Esophagus (tissue), 2 donors: ENCODE data around the gene SLX1A. TPM values are rescaled to one million over a fixed set of nuclear protein-coding genes. Genes with fewer than 3 reads are reported as not detected.
"Not testable (repeated sequence)": the region's sequence is repeated elsewhere in the genome, so short reads cannot be mapped to it uniquely, and the experiment has no call there.

ENCODE experiments used
- H3K27ac ChIP-seq, 2 donors: one replicate each; pipeline ENCODE4 v1.5.1; 2013; ENCODE audit warnings: low read depth in 2 of 2, mild to moderate bottlenecking in 2 of 2, inconsistent platforms in 1 of 2, low read length in 1 of 2, moderate library complexity in 1 of 2
- H3K27me3 ChIP-seq, 2 donors: one replicate each; pipeline ENCODE4 v1.6.1; 2013; ENCODE audit warnings: low read length in 2 of 2, control low read depth in 1 of 2, mild to moderate bottlenecking in 1 of 2; ENCODE audit not compliant: insufficient read depth in 2 of 2, control insufficient read depth in 1 of 2
- H3K36me3 ChIP-seq, 2 donors: one replicate each; pipeline ENCODE4 v1.6.1; 2013; ENCODE audit warnings: low read length in 1 of 2; ENCODE audit not compliant: control insufficient read depth in 2 of 2, insufficient read depth in 2 of 2
- H3K4me1 ChIP-seq, 2 donors: one replicate each; pipeline ENCODE4 v1.6.1; 2013; ENCODE audit warnings: low read length in 1 of 2; ENCODE audit not compliant: control insufficient read depth in 2 of 2, insufficient read depth in 2 of 2
- H3K4me3 ChIP-seq, 2 donors: one replicate each; pipeline ENCODE4 v1.5.1; 2013; ENCODE audit warnings: low read length in 2 of 2, mild to moderate bottlenecking in 2 of 2, low read depth in 1 of 2, moderate library complexity in 1 of 2
- H3K9me3 ChIP-seq, 2 donors: one replicate each; pipeline ENCODE4 v1.6.1; 2013; ENCODE audit warnings: mild to moderate bottlenecking in 2 of 2, low read depth in 1 of 2, low read length in 1 of 2, moderate library complexity in 1 of 2; ENCODE audit not compliant: control insufficient read depth in 2 of 2, insufficient read depth in 1 of 2
- WGBS, 2 donors: extraction: QIAGEN DNeasy Blood & Tissue Kit; methylation state at CpG; one replicate each; pipeline ENCODE4 v1.1.7; 2013; 5-methylcytosine and 5-hydroxymethylcytosine counted together
- polyA plus RNA-seq, 2 donors: library from polyadenylated mRNA; stranded (reverse); fragments of 200-250 nt; gene quantifications; one replicate each; pipeline ENCODE4 v1.2.3, GENCODE V29; 2013
- donor health status: healthy with polysubstance abuse.
- donor health status: Bipolar disorder and iron deficiency.

The SLX1A gene
- polyA plus RNA-seq, 2 donors: 44.9 to 48.2 TPM

DNA sequence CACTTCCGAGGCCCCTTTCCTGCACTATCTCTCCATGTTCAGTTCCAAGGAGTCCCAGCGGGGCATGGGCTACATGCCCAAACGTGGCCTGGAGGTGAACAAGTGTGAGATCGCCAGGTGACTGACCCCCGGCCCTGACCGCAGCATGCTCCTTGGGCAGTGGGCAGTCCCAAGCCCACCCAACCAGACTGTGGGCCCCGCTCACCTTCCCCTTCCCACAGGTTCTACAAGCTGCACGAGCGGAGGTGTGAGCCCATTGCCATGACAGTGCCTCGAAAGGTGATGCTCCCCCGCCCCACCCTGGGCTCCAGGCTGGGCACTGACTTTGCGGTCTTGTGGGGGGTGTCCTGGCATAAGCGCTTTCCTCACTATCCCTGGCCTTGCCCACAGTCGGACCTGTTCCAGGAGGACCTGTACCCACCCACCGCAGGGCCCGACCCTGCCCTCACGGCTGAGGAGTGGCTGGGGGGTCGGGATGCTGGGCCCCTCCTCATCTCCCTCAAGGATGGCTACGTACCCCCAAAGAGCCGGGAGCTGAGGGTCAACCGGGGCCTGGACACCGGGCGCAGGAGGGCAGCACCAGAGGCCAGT, 5.6 kb upstream of the SLX1A start:
- H3K9me3 ChIP-seq: no peaks in the 10 kb centered on the region
- peaks cover 0 to 3% of the 10 kb centered on the region in 2 donors for H3K36me3 ChIP-seq
- H3K27me3 ChIP-seq: no peaks in the 10 kb centered on the region
- no peak overlapping the region for H3K27ac ChIP-seq
- H3K4me1 ChIP-seq: peaks cover 0 to 3% of the 10 kb centered on the region in 2 donors
- 87 to 88% methylated on average over 23 of the region's 23 CpGs for WGBS, 2 donors
- no peak overlapping the region for H3K4me3 ChIP-seq

DNA sequence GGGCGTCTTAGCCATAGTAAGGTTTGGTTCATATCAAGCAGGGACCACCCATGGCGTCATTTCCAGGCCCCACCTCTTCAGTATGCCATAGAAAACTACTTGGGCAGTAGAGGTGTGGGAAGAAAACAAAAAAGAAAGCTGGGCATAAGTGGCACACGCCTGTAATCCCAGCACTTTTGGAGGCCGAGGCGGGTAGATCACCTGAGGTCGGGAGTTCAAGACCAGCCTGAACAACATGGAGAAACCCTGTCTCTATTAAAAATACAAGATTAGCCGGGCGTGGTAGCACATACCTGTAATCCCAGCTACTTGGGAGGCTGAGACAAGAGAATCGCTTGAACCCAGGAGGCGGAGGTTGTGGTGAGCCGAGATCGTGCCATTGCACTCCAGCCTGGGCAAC, 2.5 kb upstream of the SLX1A start:
- not testable (repeated sequence) for H3K27me3 ChIP-seq, H3K27ac ChIP-seq, H3K4me3 ChIP-seq, H3K36me3 ChIP-seq, H3K4me1 ChIP-seq, H3K9me3 ChIP-seq
- 91 to 97% methylated on average over 4 of the region's 12 CpGs for WGBS, 2 donors

DNA sequence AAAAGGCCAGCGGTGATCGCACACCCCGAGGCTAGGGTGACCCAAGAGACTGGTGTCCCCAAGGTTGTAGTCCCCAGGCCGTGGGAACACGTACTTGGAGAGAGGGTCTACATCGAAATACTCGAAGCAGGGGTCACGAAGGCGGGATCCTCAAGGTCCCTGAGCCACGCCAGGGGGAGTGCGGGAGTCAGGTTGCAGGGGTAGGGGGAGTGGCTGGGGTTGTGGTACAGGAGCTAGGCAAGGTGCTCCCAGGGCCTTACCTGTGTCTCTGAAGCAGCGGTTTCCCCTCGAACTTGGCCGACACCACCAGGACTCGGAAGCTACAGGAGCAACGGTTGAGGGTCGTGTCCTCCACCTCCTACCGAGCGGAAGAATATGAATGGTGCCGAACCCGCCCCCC, 577 bp upstream of the SLX1A start:
- not testable (repeated sequence) for H3K36me3 ChIP-seq, H3K27me3 ChIP-seq, H3K9me3 ChIP-seq, H3K4me1 ChIP-seq, H3K4me3 ChIP-seq, H3K27ac ChIP-seq
- WGBS, 2 donors: no CpG with 5 or more reads among the region's 21 CpGs

DNA sequence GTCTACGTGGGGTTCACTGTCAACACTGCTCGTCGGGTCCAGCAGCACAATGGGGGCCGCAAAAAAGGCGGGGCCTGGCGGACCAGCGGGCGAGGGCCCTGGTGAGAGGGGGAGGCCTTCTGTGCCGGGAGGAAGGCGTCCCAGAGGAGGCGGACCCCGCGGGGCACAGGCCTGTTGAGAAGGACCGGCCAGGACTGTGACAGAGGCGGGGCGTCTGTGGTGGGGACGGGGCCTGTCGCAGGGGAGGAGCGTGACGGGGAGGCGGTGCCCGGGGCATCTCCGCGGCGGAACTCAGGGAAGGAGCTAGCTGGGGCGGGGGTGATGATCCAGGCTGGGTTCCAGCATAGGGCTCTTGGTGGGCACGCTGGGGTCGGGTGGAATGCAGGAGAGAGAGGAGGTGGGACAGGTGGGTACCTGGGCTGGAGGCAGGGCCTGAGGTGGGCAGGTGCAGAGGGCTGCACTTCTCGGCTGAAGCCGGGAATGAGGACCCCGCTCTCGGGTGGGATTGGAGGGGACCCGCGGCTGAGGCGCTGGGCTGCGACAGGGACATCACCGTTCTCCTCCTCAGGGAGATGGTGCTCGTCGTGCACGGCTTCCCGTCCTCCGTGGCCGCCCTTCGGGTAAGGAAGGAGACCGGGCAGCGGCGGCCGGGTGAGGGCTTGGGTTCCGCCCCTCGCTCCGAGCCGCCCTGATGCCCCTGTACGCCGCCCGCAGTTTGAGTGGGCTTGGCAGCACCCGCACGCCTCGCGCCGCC, 674 bp downstream of the SLX1A start:
- not testable (repeated sequence) for H3K27me3 ChIP-seq, H3K27ac ChIP-seq, H3K9me3 ChIP-seq, H3K36me3 ChIP-seq, H3K4me1 ChIP-seq
- WGBS, 2 donors: 6 to 7% methylated on average over 14 to 19 of the region's 60 CpGs
- peak overlapping the region; percentile 20 to 26 for H3K4me3 ChIP-seq

DNA sequence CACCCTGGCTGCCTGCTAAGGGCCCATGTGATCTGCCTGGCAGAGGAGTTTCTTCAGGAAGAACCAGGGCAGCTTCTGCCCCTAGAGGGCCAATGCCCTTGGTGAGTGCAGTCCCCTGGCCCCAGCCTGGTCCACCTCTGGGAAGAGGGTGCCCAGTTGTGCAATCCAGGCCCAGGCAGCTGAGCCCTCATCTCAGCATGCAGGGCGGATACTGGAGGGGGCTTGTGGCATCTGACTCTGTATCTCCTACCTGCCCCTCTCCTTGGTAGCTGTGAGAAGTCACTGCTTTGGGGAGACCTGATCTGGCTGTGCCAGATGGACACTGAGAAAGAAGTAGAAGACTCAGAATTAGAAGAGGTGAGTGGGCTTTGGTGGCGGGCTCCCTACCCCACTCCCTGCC, 3.3 kb downstream of the SLX1A start:
- not testable (repeated sequence) for H3K4me3 ChIP-seq, H3K27me3 ChIP-seq, H3K4me1 ChIP-seq, H3K36me3 ChIP-seq, H3K27ac ChIP-seq, H3K9me3 ChIP-seq
- WGBS, 2 donors: 59 to 96% methylated on average over 1 of the region's 2 CpGs

DNA sequence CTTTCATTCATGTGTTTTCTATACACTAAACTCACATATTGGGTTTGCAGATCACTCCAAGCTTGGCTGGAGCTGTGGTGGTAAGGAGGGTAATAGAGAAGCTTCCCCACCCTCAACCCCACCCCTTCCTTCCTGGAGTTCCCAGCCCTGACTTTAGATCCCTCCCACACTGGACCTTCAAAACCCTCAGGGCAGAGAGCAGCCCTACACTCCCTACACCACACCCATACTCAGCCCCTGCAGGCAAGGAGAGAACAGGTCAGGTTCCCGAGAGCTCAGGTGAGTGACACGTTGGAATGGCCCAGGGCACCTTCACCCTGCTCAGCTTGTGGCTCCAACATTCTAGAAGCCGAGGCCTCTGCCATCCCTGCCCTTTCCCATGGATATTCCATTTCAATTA, 5.4 kb downstream of the SLX1A start, which contains the start of gene SULT1A3:
Gene SULT1A3 (plus strand): TSS at position 207 of the 400 bp plus-strand sequence. CDS start 1,474 bp downstream, outside the sequence.
- not testable (repeated sequence) for H3K9me3 ChIP-seq, H3K36me3 ChIP-seq, H3K4me3 ChIP-seq, H3K27ac ChIP-seq, H3K27me3 ChIP-seq, H3K4me1 ChIP-seq
- WGBS, 2 donors: no CpG with 5 or more reads among the region's 3 CpGs

DNA sequence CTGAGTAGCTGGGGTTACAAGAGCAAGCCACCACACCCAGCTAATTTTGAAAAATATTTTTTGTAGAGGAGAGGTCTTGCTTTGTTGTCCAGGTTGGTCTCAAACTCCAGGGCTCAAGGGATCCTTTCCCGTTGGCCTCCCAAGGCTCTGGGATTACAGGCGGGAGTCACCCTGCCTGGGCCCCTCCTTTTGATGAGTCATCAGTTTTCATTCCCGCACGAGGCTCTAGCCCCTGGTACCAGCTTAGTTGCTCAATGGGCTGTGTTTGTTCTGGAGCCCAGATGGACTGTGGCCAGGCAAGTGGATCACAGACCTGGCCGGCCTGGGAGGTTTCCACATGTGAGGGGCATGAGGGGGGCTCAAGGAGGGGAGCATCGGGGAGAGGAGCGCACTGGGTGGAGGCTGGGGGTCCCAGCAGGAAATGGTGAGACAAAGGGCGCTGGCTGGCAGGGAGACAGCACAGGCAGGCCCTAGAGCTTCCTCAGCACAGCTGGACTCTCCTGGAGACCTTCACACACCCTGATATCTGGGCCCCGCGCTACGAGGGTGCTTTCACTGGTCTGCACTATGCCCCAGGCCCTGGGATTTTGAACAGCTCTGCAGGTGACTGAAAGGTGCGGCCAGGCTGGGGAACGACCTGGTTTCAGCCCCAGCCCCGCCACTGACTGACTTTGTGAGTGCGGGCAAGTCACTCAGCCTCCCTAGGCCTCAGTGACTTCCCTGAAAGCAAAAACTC, 6.1 kb downstream of the SLX1A start:
- H3K9me3 ChIP-seq, H3K4me3 ChIP-seq, H3K4me1 ChIP-seq, H3K36me3 ChIP-seq, H3K27me3 ChIP-seq, H3K27ac ChIP-seq: not testable (repeated sequence)
- WGBS, 2 donors: no CpG with 5 or more reads among the region's 15 CpGs

DNA sequence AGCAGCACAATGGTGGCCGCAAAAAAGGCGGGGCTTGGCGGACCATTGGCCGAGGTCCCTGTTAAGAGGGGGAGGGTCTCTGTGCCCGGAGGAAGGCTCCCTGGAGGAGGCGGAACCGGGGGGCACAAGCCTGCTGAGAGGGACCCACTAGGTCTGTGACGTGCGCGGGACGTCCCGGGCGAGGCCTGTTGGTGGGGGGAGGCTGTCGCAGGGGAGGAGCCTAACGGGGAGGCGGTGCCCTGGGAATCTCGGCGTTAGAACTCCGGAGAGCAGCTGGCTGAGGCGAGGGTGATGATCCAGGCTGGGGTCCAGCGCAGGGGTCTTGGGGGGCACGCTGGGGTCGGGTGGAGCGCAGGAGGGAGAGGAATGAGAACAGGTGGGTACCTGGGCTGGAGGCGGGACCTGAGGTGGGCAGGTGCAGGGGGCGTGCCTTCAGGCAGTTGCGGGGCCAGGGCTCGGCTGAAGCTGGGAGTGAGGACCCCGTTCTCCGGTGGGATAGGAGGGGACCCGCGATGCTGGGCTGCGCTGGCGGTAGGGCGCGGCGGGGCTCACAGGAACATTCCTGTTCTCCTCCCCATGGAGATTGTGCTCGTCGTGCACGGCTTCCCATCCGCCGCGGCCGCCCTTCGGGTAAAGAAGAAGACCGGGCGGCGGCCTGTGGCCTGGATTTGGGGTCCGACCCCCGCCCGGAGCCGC, 12.0 kb downstream of the SLX1A start:
- H3K4me3 ChIP-seq: peak overlapping the region; percentile 39 to 44
- H3K27ac ChIP-seq, H3K36me3 ChIP-seq, H3K27me3 ChIP-seq, H3K9me3 ChIP-seq, H3K4me1 ChIP-seq: not testable (repeated sequence)
- WGBS, 2 donors: 0 to 1% methylated on average over 18 to 20 of the region's 52 CpGs

DNA sequence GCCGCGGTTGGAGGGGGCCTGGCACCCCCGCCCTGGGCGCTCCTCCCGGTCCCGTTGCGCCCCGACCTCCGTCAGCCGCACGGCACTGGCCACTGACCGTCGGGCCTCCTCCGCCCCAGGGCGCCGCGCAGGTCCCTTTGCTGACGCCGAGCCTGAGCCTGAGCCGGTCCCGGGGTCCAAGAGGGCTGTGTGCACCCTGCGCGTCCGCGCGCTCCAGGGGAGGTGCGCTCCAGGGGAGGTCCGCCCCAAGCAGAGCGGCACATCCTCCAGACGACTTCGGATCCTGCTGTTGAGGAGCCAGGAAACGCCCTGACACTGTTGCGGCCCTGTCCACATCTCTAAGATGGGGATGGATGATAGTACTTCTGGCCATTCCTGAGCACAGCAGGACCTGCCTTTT, 12.6 kb downstream of the SLX1A start:
- H3K4me1 ChIP-seq, H3K27ac ChIP-seq, H3K27me3 ChIP-seq, H3K36me3 ChIP-seq, H3K9me3 ChIP-seq: not testable (repeated sequence)
- H3K4me3 ChIP-seq: peak overlapping the region in 1 of 2 donors; percentile 39
- WGBS, 2 donors: no CpG with 5 or more reads among the region's 33 CpGs
